ENCODE results near the gene ATP12A.

GRCh38 chr13:24663089-24663395, 17.2 kb upstream of the ATP12A start:
- no peak for TF ChIP-seq CTCF (IDR thresholded peaks at IDR 0.05)
- no peak for TF ChIP-seq POLR2A (IDR thresholded peaks at IDR 0.05)

All from lower leg skin (tissue), 3 donors.